ENCODE measurements around the gene CRHR1.

The CRHR1 gene

GRCh38 chr17:45787044-45787443 is 2.9 kb downstream of the CRHR1 start:
- no peak for FAIRE-seq

GRCh38 chr17:45787656-45788055 is 3.5 kb downstream of the CRHR1 start:
- DNase-seq (ENCODE audit: extremely low spot score, insufficient read length, low read depth) (no peak), FAIRE-seq (no peak)

More at GRCh38 chr17:45787044-45787443, 2.9 kb downstream of the CRHR1 start:
- DNase-seq (ENCODE audit: extremely low spot score, insufficient read length, low read depth), result no peak

GRCh38 chr17:45788057-45788456 is 3.9 kb downstream of the CRHR1 start:
- FAIRE-seq (no peak), DNase-seq (ENCODE audit: extremely low spot score, insufficient read length, low read depth) (no peak)

GRCh38 chr17:45789874-45790273 is 5.8 kb downstream of the CRHR1 start:
- no peak for FAIRE-seq
- DNase-seq (ENCODE audit: extremely low spot score, insufficient read length, low read depth), result no peak

- DNase-seq (ENCODE audit: extremely low spot score, insufficient read length, low read depth) (no peak), FAIRE-seq (no peak)
Measured at GRCh38 chr17:45790296-45790922, 6.3 kb downstream of the CRHR1 start.

- DNase-seq (ENCODE audit: extremely low spot score, insufficient read length, low read depth) (no peak), FAIRE-seq (no peak)
Measured at GRCh38 chr17:45791041-45791582, 7.0 kb downstream of the CRHR1 start.

- no peak for FAIRE-seq
- no peak for DNase-seq (ENCODE audit: extremely low spot score, insufficient read length, low read depth)
Measured at GRCh38 chr17:45791935-45792334, 7.8 kb downstream of the CRHR1 start.

GRCh38 chr17:45792437-45792836 is 8.3 kb downstream of the CRHR1 start:
- DNase-seq (ENCODE audit: extremely low spot score, insufficient read length, low read depth) (no peak), FAIRE-seq (no peak)

- no peak for FAIRE-seq
Measured at GRCh38 chr17:45792995-45793755, 9.1 kb downstream of the CRHR1 start.

GRCh38 chr17:45793999-45794540 is 9.9 kb downstream of the CRHR1 start:
- DNase-seq (ENCODE audit: extremely low spot score, insufficient read length, low read depth) (no peak), FAIRE-seq (no peak)

More at GRCh38 chr17:45792995-45793755, 9.1 kb downstream of the CRHR1 start:
- no peak for DNase-seq (ENCODE audit: extremely low spot score, insufficient read length, low read depth)

- no peak for DNase-seq (ENCODE audit: extremely low spot score, insufficient read length, low read depth)
Measured at GRCh38 chr17:45794840-45795239, 10.7 kb downstream of the CRHR1 start.

GRCh38 chr17:45800816-45801215 is 16.7 kb downstream of the CRHR1 start:
- no peak for DNase-seq (ENCODE audit: extremely low spot score, insufficient read length, low read depth)
- FAIRE-seq, result no peak

More at GRCh38 chr17:45794840-45795239, 10.7 kb downstream of the CRHR1 start:
- no peak for FAIRE-seq

GRCh38 chr17:45801421-45801820 is 17.3 kb downstream of the CRHR1 start:
- FAIRE-seq, result no peak

GRCh38 chr17:45808845-45809244 is 24.7 kb downstream of the CRHR1 start:
- FAIRE-seq (no peak), DNase-seq (ENCODE audit: extremely low spot score, insufficient read length, low read depth) (no peak)

More at GRCh38 chr17:45801421-45801820, 17.3 kb downstream of the CRHR1 start:
- DNase-seq (ENCODE audit: extremely low spot score, insufficient read length, low read depth), result no peak

- FAIRE-seq (no peak), DNase-seq (ENCODE audit: extremely low spot score, insufficient read length, low read depth) (no peak)
Measured at GRCh38 chr17:45809499-45809898, 25.4 kb downstream of the CRHR1 start.

GRCh38 chr17:45812102-45812501 is 28.0 kb downstream of the CRHR1 start:
- DNase-seq (ENCODE audit: extremely low spot score, insufficient read length, low read depth) (no peak), FAIRE-seq (no peak)

- FAIRE-seq, result no peak
- no peak for DNase-seq (ENCODE audit: extremely low spot score, insufficient read length, low read depth)
Measured at GRCh38 chr17:45813048-45813725, 29.1 kb downstream of the CRHR1 start.

- FAIRE-seq, result no peak
- DNase-seq (ENCODE audit: extremely low spot score, insufficient read length, low read depth), result no peak
Measured at GRCh38 chr17:45814622-45815606, 30.8 kb downstream of the CRHR1 start.

GRCh38 chr17:45815752-45816151 is 31.6 kb downstream of the CRHR1 start:
- DNase-seq (ENCODE audit: extremely low spot score, insufficient read length, low read depth), result no peak
- no peak for FAIRE-seq

All from GM18507 (cell line).